CD4-positive, CD25-positive, alpha-beta regulatory T cell (primary cell): Measurements from ENCODE around the gene RAB40C. TPM values are rescaled to one million over a fixed set of nuclear protein-coding genes. Genes with fewer than 3 reads are reported as not detected.

Experiments
- ATAC-seq, 2 donors: fragments of 150-1000 bp; cut with Tn5 transposase; one replicate each; pipeline ENCODE4 v1.10.0; 2021; ENCODE audit warnings: low read depth in 2 of 2, moderate number of reproducible peaks in 2 of 2, moderate library complexity in 1 of 2
- DNase-seq, 3 donors: peaks; one replicate each; pipeline versions ENCODE4 v3.0.0 to v3.0.0-alpha.2; 2012 to 2022; ENCODE audit warnings: mixed read lengths in 1 of 3
- H3K27ac ChIP-seq: one replicate; pipeline ENCODE4 v1.7.0; 2013; ENCODE audit warnings: mild to moderate bottlenecking, low read length; ENCODE audit not compliant: insufficient read depth, poor library complexity, severe bottlenecking
- H3K27me3 ChIP-seq: one replicate; pipeline ENCODE4 v1.7.0; 2013; ENCODE audit warnings: low read length; ENCODE audit not compliant: control insufficient read depth, insufficient read depth
- H3K36me3 ChIP-seq: one replicate; pipeline ENCODE4 v1.7.0; 2013; ENCODE audit warnings: mild to moderate bottlenecking, low read length, moderate library complexity; ENCODE audit not compliant: control insufficient read depth, insufficient read depth
- H3K4me1 ChIP-seq: 2 replicates; pipeline ENCODE4 v1.7.0; 2013; ENCODE audit warnings: mild to moderate bottlenecking, low read length; ENCODE audit not compliant: insufficient read depth, control insufficient read depth, poor library complexity, severe bottlenecking
- H3K4me3 ChIP-seq: one replicate; pipeline ENCODE4 v1.7.0; 2013; ENCODE audit warnings: low read depth, mild to moderate bottlenecking, low read length, moderate library complexity
- H3K9me3 ChIP-seq, 2 experiments: 1 replicate in 1 of 2; 2 replicates in 1 of 2; pipeline ENCODE4 v1.7.0; 2013; ENCODE audit warnings: low read length in 2 of 2, mild to moderate bottlenecking in 1 of 2, moderate library complexity in 1 of 2; ENCODE audit not compliant: control insufficient read depth in 2 of 2
- H3K27ac Mint-ChIP-seq, 3 donors: one replicate each; pipeline ENCODE4 v1.8.0; 2020 to 2022; ENCODE audit warnings: mild to moderate bottlenecking in 3 of 3, mixed read lengths in 3 of 3, moderate library complexity in 2 of 3
- H3K27me3 Mint-ChIP-seq: one replicate; pipeline ENCODE4 v1.8.0; 2022; ENCODE audit warnings: mild to moderate bottlenecking, mixed read lengths
- H3K36me3 Mint-ChIP-seq: one replicate; pipeline ENCODE4 v1.8.0; 2020; ENCODE audit warnings: mixed read lengths
- H3K4me1 Mint-ChIP-seq, 4 donors: one replicate each; pipeline ENCODE4 v1.8.0; 2020 to 2022; ENCODE audit warnings: mixed read lengths in 4 of 4, mild to moderate bottlenecking in 1 of 4
- H3K4me3 Mint-ChIP-seq, 4 donors: one replicate each; pipeline ENCODE4 v1.8.0; 2020 to 2022; ENCODE audit warnings: mild to moderate bottlenecking in 4 of 4, mixed read lengths in 4 of 4, moderate library complexity in 3 of 4
- H3K9me3 Mint-ChIP-seq, 7 donors: one replicate each; pipeline ENCODE4 v1.8.0; 2020 to 2022; ENCODE audit warnings: mixed read lengths in 7 of 7, mild to moderate bottlenecking in 3 of 7, moderate library complexity in 2 of 7
- polyA plus RNA-seq, 4 donors: library from polyadenylated mRNA; unstranded; fragments of 300-500 nt; fragmentation: Illumina TruSeq; gene quantifications; one replicate each; pipeline ENCODE4 v1.2.3, GENCODE V29; 2021
- total RNA-seq: library from RNA; stranded (reverse); gene quantifications from one replicate; pipeline ENCODE4 v1.2.3, GENCODE V29; 2022

RAB40C gene
- total and polyA plus RNA-seq, 5 donors from 2014 or later = 6.8 to 12.1 (median 8.6) TPM

DNA sequence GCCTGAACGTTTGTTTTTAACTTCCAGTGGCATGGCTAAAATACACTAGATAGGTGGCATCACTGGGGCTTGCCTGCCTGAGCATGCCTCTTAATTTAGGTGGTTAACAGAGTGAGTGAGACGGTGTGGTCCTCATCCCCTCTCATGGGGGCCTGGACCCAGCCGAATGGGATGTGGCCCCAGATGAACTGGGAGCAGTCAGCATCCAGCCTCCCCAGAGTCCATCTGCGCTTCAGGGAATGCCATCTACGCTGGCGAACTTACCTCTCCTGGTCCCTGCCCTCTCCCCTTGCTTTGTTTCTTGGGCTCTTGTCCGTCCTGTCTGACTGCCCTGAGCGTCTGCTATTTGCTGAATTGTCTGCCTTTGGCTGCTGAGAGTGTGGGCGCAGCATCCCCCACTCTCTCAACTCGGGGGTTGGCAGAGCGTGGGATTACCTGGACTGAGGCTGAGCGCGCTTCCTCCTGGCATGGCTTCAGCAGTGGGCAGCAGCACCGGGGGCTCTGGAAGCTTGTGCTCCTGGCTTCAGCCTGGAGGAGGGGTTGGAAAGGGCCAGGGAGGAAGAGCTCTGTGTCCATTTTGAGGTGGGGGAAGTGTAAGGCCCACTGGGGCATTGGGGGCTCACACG is 2.1 kb downstream of the RAB40C start:
- Histone ChIP-seq H3K27me3 (no peaks in the 10 kb centered on the region), H3K36me3 (no peaks in the 10 kb centered on the region), H3K9me3 (no peaks in the 10 kb centered on the region), H3K4me3 (no peak overlapping the region), H3K4me1 (peaks cover 33% of the 10 kb centered on the region), H3K27ac (no peak overlapping the region)
- Mint-ChIP-seq H3K27me3 (peaks cover 6% of the 10 kb centered on the region), H3K4me3 (peak overlapping the region; percentile 88 to 93 (median 90)), H3K4me1 (peaks cover 0 to 66% (median 21%) of the 10 kb centered on the region in 4 donors), H3K9me3 (peaks cover 0 to 2% (median 0%) of the 10 kb centered on the region in 7 donors), H3K36me3 (peaks cover 10% of the 10 kb centered on the region), H3K27ac (no peak overlapping the region)
- no peak for DNase-seq
- ATAC-seq = no peak

DNA sequence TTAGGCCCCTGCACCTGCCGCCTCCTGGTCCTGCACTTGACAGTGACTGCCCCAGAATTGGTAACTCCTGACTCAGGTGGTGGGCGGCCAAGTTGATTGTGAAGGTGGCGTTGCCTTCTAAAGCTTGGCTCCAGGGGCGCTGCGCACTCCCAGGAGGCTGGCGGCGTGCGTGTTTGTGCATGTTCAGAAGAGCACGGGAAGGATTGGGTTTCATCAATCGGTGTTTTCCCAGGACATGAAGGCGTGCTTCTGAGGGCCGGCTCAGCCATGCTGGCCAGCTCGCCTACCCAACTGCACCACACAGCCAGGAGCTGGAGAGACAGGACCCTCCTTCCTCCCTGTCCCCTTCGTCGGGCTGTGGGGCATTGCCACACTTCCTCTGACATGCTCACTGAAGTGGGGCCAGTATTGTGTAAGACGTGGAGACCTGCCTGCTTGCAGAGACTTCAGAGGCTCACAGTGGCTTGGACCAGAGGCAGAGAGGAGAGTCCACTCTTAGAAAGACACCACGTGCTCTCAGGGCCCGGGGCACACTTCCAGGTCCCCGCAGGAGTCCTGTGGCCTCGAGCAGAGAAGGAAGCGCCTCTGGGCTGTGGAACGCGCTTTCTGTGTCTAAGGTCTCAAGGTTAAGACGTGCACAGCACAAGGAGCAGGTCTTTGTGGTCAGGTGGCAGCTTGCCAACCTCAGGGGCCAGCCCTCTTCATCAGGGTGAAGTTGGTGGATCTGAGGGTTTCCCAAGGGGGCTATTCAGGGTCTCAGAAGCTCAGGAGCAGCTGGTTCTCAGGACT is 2.8 kb downstream of the RAB40C start:
- Histone ChIP-seq H3K4me3 (no peak overlapping the region), H3K9me3 (no peaks in the 10 kb centered on the region), H3K4me1 (peaks cover 27% of the 10 kb centered on the region), H3K36me3 (no peaks in the 10 kb centered on the region), H3K27ac (no peak overlapping the region), H3K27me3 (no peaks in the 10 kb centered on the region)
- Mint-ChIP-seq H3K36me3 (peaks cover 12% of the 10 kb centered on the region), H3K9me3 (peaks cover 0 to 2% (median 0%) of the 10 kb centered on the region in 7 donors), H3K4me1 (peaks cover 0 to 62% (median 21%) of the 10 kb centered on the region in 4 donors), H3K4me3 (peak overlapping the region in 1 of 4 donors; percentile 19), H3K27me3 (peaks cover 6% of the 10 kb centered on the region), H3K27ac (peak overlapping the region in 1 of 3 donors; percentile 35)
- ATAC-seq (no peak), DNase-seq (no peak)

DNA sequence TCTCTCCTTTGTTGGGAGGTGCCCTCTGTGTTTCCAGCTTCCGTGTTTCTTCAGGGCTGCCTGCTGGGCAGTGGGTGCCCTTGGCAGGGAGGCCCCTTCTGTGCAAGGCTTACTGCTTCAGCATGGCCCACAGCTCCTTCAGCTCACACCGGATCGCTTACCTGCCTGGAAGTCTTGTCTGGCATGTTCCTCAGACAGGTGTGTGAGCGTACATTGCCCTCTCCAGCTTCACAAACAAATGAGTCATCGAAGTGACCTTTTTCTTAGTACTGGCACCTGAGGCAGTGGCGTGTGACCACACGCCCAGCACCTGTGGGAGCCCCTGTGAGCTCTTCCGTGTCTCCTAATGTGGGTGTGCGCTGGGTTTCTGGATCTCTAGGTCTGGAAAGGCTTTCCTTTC is 3.5 kb downstream of the RAB40C start:
- peaks cover 6% of the 10 kb centered on the region for H3K27me3 Mint-ChIP-seq
- Histone ChIP-seq H3K27ac (no peak overlapping the region), H3K9me3 (no peaks in the 10 kb centered on the region), H3K27me3 (no peaks in the 10 kb centered on the region), H3K36me3 (no peaks in the 10 kb centered on the region), H3K4me3 (no peak overlapping the region), H3K4me1 (peaks cover 20% of the 10 kb centered on the region)
- no peak for DNase-seq
- peak overlapping the region; percentile 33 to 62 (median 35) for H3K27ac Mint-ChIP-seq
- H3K36me3 Mint-ChIP-seq = peaks cover 12% of the 10 kb centered on the region
- no peak for ATAC-seq
- peaks cover 0 to 57% (median 21%) of the 10 kb centered on the region in 4 donors for H3K4me1 Mint-ChIP-seq
- peak overlapping the region in 3 of 4 donors; percentile 11 to 74 (median 33) for H3K4me3 Mint-ChIP-seq
- peaks cover 0 to 2% (median 0%) of the 10 kb centered on the region in 7 donors for H3K9me3 Mint-ChIP-seq

DNA sequence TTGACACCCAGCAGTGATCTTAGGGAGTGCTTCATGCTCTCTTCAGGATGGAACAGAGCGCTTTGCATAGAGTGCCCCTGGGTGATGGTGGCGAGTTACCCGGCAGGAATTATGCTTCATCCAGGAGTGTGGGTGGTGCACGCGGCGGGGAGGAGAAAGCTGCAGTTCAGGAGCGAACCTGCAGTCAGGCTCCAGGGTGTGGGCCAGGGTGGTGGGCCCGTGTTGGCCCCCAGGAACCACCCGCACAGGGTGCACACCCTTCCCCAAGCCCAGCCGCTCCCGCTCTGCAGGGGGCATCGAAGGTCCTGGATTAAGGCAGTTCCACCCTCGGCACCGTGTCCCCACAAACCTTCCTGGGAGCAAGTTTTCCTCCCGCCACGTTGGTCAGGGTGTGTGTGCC is 3.9 kb downstream of the RAB40C start:
- Histone ChIP-seq H3K36me3 (no peaks in the 10 kb centered on the region), H3K9me3 (no peaks in the 10 kb centered on the region), H3K27me3 (no peaks in the 10 kb centered on the region), H3K27ac (no peak overlapping the region), H3K4me3 (no peak overlapping the region), H3K4me1 (peaks cover 16% of the 10 kb centered on the region)
- DNase-seq (no peak), ATAC-seq (no peak)
- Mint-ChIP-seq H3K4me3 (peak overlapping the region; percentile 11 to 75 (median 54)), H3K9me3 (peaks cover 0 to 2% (median 0%) of the 10 kb centered on the region in 7 donors), H3K36me3 (peaks cover 12% of the 10 kb centered on the region), H3K27ac (peak overlapping the region; percentile 33 to 62 (median 35)), H3K4me1 (peaks cover 0 to 54% (median 21%) of the 10 kb centered on the region in 4 donors), H3K27me3 (peaks cover 6% of the 10 kb centered on the region)

DNA sequence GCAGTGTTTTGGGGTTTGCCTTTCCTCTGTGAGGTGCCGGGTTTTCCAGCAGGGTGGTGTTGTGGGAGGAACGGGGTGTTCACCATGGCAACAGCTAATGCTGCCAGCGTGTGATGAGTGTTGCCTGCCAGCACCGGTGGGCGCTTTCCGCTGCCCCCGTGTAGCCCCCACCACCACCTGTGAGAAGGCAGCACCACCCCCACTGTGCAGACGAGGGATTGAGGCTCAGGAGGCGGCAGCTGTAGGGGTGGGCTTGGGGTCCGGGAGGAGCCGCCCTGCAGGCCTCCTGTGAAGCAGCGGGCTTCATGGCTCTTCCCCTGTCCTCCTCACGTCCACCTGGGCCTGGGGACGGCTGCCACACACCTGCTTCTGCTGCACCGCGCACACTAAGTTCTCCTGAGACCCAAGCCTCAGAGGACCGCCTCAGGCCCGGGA is 5.2 kb downstream of the RAB40C start:
- H3K4me1 Mint-ChIP-seq = peaks cover 0 to 51% (median 17%) of the 10 kb centered on the region in 4 donors

DNA sequence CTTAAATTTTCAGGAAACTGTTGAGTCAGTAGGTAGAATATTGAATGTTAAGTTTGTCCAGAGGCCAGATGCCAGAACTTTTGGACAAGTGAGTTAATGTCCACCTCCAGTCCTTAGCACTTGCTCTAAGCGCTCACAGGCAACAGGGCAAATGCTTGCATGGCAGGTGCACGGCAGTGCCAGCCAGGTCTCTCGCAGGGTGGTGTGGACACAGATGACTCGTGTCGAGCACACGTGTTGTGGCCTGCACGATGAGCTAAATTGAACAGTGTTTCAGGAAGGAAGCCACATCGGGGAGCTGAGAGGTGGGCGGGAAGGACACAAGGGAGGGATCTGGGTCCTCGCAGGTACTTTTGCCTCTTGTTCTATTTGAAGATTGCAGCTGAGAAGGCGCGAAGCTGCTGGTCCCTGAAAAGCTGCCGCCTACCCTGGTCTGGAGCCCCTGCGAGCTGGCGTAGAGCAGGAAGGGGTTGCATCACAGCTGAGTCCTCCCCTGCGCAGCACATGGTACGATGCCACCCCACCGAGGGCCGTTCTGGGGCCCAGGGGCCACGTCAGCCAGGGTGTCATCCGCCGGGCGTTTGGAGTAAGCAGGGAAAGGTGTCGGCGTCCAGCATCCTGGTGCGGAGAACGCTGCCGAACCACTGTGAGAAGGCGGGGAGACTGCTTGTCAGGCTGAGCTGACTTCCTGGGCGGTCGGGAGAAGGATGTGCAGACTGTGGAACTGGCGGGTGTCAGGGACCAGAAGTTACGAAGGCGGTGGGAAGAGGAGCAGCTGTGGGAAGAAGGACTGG is 6.3 kb downstream of the RAB40C start:
- Mint-ChIP-seq H3K4me3 (peak overlapping the region in 1 of 4 donors; percentile 68), H3K27me3 (no peaks in the 10 kb centered on the region), H3K9me3 (peaks cover 0 to 2% (median 0%) of the 10 kb centered on the region in 7 donors), H3K27ac (peak overlapping the region in 1 of 3 donors; percentile 83), H3K36me3 (peaks cover 12% of the 10 kb centered on the region), H3K4me1 (peaks cover 0 to 45% (median 14%) of the 10 kb centered on the region in 4 donors)
- H3K4me3 ChIP-seq = no peak overlapping the region
- H3K36me3 ChIP-seq = no peaks in the 10 kb centered on the region
- no peaks in the 10 kb centered on the region for H3K9me3 ChIP-seq
- DNase-seq = no peak
- H3K27ac ChIP-seq = no peak overlapping the region
- no peaks in the 10 kb centered on the region for H3K27me3 ChIP-seq
- peaks cover 7% of the 10 kb centered on the region for H3K4me1 ChIP-seq
- no peak for ATAC-seq

More for the DNA sequence above, 5.2 kb downstream of the RAB40C start:
- no peaks in the 10 kb centered on the region for H3K27me3 ChIP-seq
- peaks cover 16% of the 10 kb centered on the region for H3K4me1 ChIP-seq
- Mint-ChIP-seq H3K36me3 (peaks cover 12% of the 10 kb centered on the region), H3K9me3 (peaks cover 0 to 2% (median 0%) of the 10 kb centered on the region in 7 donors), H3K27me3 (no peaks in the 10 kb centered on the region), H3K4me3 (no peak overlapping the region), H3K27ac (no peak overlapping the region)
- DNase-seq (no peak), ATAC-seq (no peak)
- H3K4me3 ChIP-seq = no peak overlapping the region
- no peaks in the 10 kb centered on the region for H3K36me3 ChIP-seq
- H3K27ac ChIP-seq = no peak overlapping the region
- no peaks in the 10 kb centered on the region for H3K9me3 ChIP-seq

DNA sequence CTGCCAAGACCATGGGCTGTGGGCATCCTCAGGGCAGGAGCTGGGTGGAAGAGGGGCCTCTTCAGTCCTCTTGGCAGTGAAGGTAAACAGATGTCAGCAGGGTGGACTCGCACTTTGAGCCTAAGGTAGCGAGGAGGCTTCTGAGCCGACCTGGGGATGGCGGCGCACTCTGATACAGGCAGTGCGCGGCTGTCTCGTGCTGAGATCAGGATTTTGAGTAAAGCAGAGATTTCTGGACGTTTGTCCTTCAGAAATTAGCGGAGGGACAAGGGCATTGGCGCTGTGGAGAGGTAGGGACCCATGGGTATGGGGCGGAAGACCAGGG is 6.8 kb downstream of the RAB40C start:
- Histone ChIP-seq H3K4me1 (peaks cover 4% of the 10 kb centered on the region), H3K9me3 (no peaks in the 10 kb centered on the region), H3K4me3 (no peak overlapping the region), H3K36me3 (no peaks in the 10 kb centered on the region), H3K27ac (no peak overlapping the region), H3K27me3 (no peaks in the 10 kb centered on the region)
- Mint-ChIP-seq H3K4me3 (peak overlapping the region in 1 of 4 donors; percentile 68), H3K4me1 (peaks cover 0 to 39% (median 12%) of the 10 kb centered on the region in 4 donors), H3K36me3 (peaks cover 12% of the 10 kb centered on the region), H3K27ac (no peak overlapping the region), H3K9me3 (peaks cover 0 to 2% (median 0%) of the 10 kb centered on the region in 7 donors), H3K27me3 (no peaks in the 10 kb centered on the region)
- no peak for DNase-seq
- no peak for ATAC-seq
